ENCODE data around the gene RNF103.

The RNF103 gene

GRCh38 chr2:86617153-86617552 is 6.5 kb downstream of the RNF103 start:
- no peak overlapping the region for H3K4me3 ChIP-seq (ENCODE audit: low read depth, low read length)
- H3K36me3 ChIP-seq (ENCODE audit: control insufficient read depth in 2 of 2, insufficient read depth in 1 of 2, low read length in 2 of 2), result peaks cover 27 to 71% of the 10 kb centered on the region in 2 experiments
- H3K4me1 ChIP-seq (ENCODE audit: control insufficient read depth, insufficient read depth, low read length), result no peaks in the 10 kb centered on the region
- no peak for TF ChIP-seq ZBTB17 (tag by site-specific recombination; IDR thresholded peaks at IDR 0.05)
- ChIA-PET POLR2A (no interaction called here), CTCF (no interaction called here)
- H3K27ac ChIP-seq (ENCODE audit: extremely low read depth, low read depth, low read length), result no peak overlapping the region
- H3K9me3 ChIP-seq (ENCODE audit: control insufficient read depth, insufficient read depth, low read depth, low read length), result no peaks in the 10 kb centered on the region

GRCh38 chr2:86616502-86616901 is 7.2 kb downstream of the RNF103 start:
- Histone ChIP-seq H3K4me1 (ENCODE audit: control insufficient read depth, insufficient read depth, low read length) (no peaks in the 10 kb centered on the region), H3K27ac (ENCODE audit: extremely low read depth, low read depth, low read length) (no peak overlapping the region), H3K36me3 (ENCODE audit: control insufficient read depth in 2 of 2, insufficient read depth in 1 of 2, low read length in 2 of 2) (peaks cover 31 to 78% of the 10 kb centered on the region in 2 experiments), H3K9me3 (ENCODE audit: control insufficient read depth, insufficient read depth, low read depth, low read length) (no peaks in the 10 kb centered on the region), H3K4me3 (ENCODE audit: low read depth, low read length) (no peak overlapping the region)
- TF ChIP-seq ZFP41 (tag by site-specific recombination; IDR thresholded peaks at IDR 0.05; ENCODE audit: borderline replicate concordance) (no peak), ZNF214 (tag by site-specific recombination; IDR thresholded peaks at IDR 0.05; ENCODE audit: borderline replicate concordance) (no peak), ZNF600 (tag by site-specific recombination; IDR thresholded peaks at IDR 0.05) (no peak), ZNF16 (tag by site-specific recombination; IDR thresholded peaks at IDR 0.05; ENCODE audit: low read depth) (no peak), PRDM1 (tag by site-specific recombination; IDR thresholded peaks at IDR 0.05) (no peak), KLF17 (tag by site-specific recombination; IDR thresholded peaks at IDR 0.05) (no peak), ZNF391 (tag by site-specific recombination; IDR thresholded peaks at IDR 0.05; ENCODE audit: borderline replicate concordance, low read depth) (no peak), ZNF302 (tag by site-specific recombination; IDR thresholded peaks at IDR 0.05; ENCODE audit: low read depth) (no peak), ZNF416 (tag by site-specific recombination; IDR thresholded peaks at IDR 0.05) (no peak)
- TF ChIP-seq, protein P1, sequence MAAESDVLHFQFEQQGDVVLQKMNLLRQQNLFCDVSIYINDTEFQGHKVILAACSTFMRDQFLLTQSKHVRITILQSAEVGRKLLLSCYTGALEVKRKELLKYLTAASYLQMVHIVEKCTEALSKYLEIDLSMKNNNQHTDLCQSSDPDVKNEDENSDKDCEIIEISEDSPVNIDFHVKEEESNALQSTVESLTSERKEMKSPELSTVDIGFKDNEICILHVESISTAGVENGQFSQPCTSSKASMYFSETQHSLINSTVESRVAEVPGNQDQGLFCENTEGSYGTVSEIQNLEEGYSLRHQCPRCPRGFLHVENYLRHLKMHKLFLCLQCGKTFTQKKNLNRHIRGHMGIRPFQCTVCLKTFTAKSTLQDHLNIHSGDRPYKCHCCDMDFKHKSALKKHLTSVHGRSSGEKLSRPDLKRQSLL (tag by site-specific recombination; IDR thresholded peaks at IDR 0.05), result no peak
- CTCF ChIA-PET, result no interaction called here
- POLR2A ChIA-PET, result no interaction called here

GRCh38 chr2:86615596-86615995 is 8.1 kb downstream of the RNF103 start:
- Histone ChIP-seq H3K9me3 (ENCODE audit: control insufficient read depth, insufficient read depth, low read depth, low read length) (no peaks in the 10 kb centered on the region), H3K4me3 (ENCODE audit: low read depth, low read length) (no peak overlapping the region), H3K4me1 (ENCODE audit: control insufficient read depth, insufficient read depth, low read length) (no peaks in the 10 kb centered on the region), H3K36me3 (ENCODE audit: control insufficient read depth in 2 of 2, insufficient read depth in 1 of 2, low read length in 2 of 2) (peaks cover 40 to 87% of the 10 kb centered on the region in 2 experiments), H3K27ac (ENCODE audit: extremely low read depth, low read depth, low read length) (no peak overlapping the region)
- POLR2A ChIA-PET, result no interaction called here
- TF ChIP-seq ZNF140 (tag by site-specific recombination; IDR thresholded peaks at IDR 0.05), result no peak
- TF ChIP-seq ZNF433 (tag by site-specific recombination; IDR thresholded peaks at IDR 0.05; ENCODE audit: low read depth), result no peak
- no peak for TF ChIP-seq SCRT1 (tag by site-specific recombination; IDR thresholded peaks at IDR 0.05; ENCODE audit: borderline replicate concordance)
- TF ChIP-seq GLI2 (tag by site-specific recombination; IDR thresholded peaks at IDR 0.05; ENCODE audit: borderline replicate concordance, low read depth), result no peak
- TF ChIP-seq ZNF416 (tag by site-specific recombination; IDR thresholded peaks at IDR 0.05), result no peak
- no peak for TF ChIP-seq EGR2 (tag by site-specific recombination; IDR thresholded peaks at IDR 0.05; ENCODE audit: low read depth)
- TF ChIP-seq, protein P2, sequence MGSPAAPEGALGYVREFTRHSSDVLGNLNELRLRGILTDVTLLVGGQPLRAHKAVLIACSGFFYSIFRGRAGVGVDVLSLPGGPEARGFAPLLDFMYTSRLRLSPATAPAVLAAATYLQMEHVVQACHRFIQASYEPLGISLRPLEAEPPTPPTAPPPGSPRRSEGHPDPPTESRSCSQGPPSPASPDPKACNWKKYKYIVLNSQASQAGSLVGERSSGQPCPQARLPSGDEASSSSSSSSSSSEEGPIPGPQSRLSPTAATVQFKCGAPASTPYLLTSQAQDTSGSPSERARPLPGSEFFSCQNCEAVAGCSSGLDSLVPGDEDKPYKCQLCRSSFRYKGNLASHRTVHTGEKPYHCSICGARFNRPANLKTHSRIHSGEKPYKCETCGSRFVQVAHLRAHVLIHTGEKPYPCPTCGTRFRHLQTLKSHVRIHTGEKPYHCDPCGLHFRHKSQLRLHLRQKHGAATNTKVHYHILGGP (tag by site-specific recombination; IDR thresholded peaks at IDR 0.05), result no peak
- no peak for TF ChIP-seq GLI4 (tag by site-specific recombination; IDR thresholded peaks at IDR 0.05)
- no peak for TF ChIP-seq ZNF558 (tag by site-specific recombination; IDR thresholded peaks at IDR 0.05)
- no peak for TF ChIP-seq ZNF670 (tag by site-specific recombination; IDR thresholded peaks at IDR 0.05; ENCODE audit: low read depth)
- TF ChIP-seq ZNF707 (tag by site-specific recombination; IDR thresholded peaks at IDR 0.05), result no peak
- no peak for TF ChIP-seq KLF8 (tag by site-specific recombination; IDR thresholded peaks at IDR 0.05)
- TF ChIP-seq ZNF23 (tag by site-specific recombination; IDR thresholded peaks at IDR 0.05; ENCODE audit: borderline replicate concordance), result no peak
- no peak for TF ChIP-seq ZNF548 (tag by site-specific recombination; IDR thresholded peaks at IDR 0.05)
- TF ChIP-seq SP3 (tag by site-specific recombination; IDR thresholded peaks at IDR 0.05), result no peak
- no peak for TF ChIP-seq ZFP37 (tag by site-specific recombination; IDR thresholded peaks at IDR 0.05)
- TF ChIP-seq GLIS2 (tag by site-specific recombination; IDR thresholded peaks at IDR 0.05), result no peak
- no peak for TF ChIP-seq ZNF768 (tag by site-specific recombination; IDR thresholded peaks at IDR 0.05)
- no peak for TF ChIP-seq YY1 (tag by site-specific recombination; IDR thresholded peaks at IDR 0.05)
- TF ChIP-seq, protein P3, sequence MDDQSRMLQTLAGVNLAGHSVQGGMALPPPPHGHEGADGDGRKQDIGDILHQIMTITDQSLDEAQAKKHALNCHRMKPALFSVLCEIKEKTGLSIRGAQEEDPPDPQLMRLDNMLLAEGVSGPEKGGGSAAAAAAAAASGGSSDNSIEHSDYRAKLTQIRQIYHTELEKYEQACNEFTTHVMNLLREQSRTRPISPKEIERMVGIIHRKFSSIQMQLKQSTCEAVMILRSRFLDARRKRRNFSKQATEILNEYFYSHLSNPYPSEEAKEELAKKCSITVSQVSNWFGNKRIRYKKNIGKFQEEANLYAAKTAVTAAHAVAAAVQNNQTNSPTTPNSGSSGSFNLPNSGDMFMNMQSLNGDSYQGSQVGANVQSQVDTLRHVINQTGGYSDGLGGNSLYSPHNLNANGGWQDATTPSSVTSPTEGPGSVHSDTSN (CRISPR knock-in tag; IDR thresholded peaks at IDR 0.05), result no peak
- CTCF ChIA-PET, result no interaction called here

Measured in HEK293 (cell line).